ENCODE results near the gene TNP2.

TNP2 gene

DNA sequence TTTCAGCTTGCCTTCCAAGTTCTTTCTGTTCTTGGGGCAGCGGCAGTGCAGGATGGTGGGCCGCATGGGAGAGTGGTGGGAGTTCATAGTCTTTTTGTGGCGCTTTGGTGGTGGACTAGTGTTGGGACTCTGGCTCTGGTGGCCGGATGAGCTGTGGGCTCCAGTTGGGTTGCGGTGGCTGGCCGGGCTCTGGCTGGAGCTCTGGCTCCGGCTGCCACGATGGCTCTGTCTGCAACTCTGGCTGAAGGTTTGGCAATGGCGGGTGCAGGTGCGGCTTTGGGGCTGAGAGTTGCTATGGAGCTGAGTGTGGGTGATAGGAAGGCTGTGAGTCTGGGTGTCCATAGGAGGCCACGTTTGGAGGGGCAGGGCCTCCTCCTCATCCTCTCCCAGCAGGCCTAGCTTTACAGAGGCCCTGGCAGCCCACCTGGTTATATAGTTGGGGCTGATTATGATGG lies at the start of gene TNP2:
TSS of gene TNP2 (minus strand) at position 405 of the 455 bp plus-strand sequence. CDS start at position 342, 63 bp downstream.
- in situ Hi-C loops (cut with MboI; ENCODE audit: low sequenced_read_pairs): no loop called here

DNA sequence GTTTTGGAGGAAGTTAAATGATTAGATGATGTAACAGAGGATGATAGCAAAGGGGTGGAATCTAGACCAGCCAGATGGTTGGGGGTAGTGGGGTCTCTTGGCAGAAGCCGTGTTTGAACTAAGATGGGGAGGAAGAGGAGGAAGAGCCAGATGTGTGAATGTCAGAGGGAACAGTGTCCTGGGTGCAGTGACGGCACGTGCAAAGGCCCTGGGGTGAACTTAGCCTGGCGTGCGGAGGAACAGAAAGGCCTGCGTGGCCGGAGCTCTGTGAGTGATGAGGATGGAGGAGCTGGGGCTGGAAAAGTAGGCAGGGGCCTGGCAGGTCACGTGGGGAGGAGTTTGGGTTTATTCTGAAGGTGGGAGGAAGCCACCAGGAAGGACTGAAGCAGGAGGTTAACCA lies 49.7 kb upstream of the TNP2 start:
- in situ Hi-C loops (cut with MboI; ENCODE audit: low sequenced_read_pairs): no loop called here

DNA sequence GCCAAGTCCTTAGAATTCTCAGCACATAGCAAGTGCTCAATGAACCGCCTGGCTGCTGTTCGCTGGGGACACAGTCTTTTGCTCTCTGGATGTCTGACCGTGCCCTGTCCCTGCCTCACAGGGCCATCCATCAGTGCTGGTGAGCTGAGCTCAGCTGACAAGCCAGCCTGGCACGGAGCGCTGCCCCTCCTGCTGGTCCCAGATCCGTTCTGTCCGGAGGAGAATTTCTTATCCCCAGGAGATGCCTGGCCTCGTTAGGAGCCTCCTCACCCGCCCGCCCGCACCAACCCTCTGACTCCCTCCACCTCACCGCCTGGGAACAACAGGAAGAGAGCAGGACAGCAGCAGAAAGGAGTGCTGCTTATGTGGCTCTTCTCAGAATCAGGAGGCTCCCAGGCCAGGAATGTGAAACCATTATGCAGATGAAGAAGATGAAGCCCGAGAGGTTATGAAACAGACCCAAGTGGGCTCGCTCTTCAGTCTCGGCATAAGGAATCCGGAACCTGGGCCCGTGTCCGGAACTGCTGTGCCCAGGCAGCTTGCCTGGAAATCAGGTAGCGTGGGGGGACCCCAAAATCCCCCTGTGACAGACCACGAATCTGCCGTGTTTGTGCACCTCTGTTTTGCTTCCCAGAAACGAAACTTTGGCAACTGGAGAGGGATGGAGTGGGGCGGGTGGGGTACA lies 47.3 kb upstream of the TNP2 start:
- in situ Hi-C loops (cut with MboI; ENCODE audit: low sequenced_read_pairs): no loop called here

DNA sequence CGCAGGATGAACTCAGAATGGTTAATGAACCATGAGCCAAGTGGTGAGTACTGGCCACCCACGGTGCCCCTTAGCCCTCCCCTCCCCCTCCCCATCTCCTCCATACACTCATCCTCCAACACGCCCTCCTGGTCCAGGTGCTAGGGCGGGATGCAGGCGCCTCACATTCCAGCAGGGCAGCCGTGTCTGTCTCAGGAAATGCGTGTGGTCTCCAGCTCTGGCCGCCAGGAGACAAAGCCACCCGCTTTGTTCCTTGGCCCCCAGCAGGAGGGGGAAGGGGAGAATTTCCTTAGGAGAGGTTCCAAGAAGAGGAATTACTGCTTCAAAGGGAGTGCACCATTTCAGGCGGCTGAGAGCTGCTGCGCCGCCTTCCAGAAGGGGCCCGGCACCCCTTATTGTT lies 46.4 kb upstream of the TNP2 start:
- in situ Hi-C loops (cut with MboI; ENCODE audit: low sequenced_read_pairs): no loop called here

DNA sequence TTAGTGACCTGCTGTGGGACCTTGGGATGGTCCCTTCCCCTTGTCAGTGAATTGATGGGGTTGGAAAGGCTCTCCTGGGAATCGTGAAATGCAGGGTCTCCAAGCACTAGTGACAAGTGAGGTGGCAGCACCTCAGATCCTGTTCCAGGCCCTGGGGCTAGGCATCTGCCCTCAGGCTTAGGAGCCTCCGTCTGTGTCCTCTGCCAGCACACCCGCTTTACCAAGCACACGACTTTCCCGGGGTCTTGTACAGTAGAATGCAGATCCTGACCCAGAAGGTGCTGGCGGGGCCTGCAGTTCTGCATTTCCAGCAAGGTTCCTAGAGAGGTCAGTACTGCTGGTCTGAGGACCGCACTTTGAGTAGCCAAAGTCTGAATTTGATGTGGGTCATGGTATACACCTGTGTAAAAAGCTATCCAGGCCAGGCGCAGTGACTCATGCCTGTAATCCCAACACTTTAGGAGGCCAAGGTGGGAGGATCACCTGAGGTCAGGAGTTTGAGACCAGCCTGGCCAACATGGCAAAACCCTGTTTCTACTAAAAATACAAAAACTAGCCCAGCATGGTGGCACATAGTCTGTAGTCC lies 45.3 kb upstream of the TNP2 start:
- in situ Hi-C loops (cut with MboI; ENCODE audit: low sequenced_read_pairs): no loop called here

DNA sequence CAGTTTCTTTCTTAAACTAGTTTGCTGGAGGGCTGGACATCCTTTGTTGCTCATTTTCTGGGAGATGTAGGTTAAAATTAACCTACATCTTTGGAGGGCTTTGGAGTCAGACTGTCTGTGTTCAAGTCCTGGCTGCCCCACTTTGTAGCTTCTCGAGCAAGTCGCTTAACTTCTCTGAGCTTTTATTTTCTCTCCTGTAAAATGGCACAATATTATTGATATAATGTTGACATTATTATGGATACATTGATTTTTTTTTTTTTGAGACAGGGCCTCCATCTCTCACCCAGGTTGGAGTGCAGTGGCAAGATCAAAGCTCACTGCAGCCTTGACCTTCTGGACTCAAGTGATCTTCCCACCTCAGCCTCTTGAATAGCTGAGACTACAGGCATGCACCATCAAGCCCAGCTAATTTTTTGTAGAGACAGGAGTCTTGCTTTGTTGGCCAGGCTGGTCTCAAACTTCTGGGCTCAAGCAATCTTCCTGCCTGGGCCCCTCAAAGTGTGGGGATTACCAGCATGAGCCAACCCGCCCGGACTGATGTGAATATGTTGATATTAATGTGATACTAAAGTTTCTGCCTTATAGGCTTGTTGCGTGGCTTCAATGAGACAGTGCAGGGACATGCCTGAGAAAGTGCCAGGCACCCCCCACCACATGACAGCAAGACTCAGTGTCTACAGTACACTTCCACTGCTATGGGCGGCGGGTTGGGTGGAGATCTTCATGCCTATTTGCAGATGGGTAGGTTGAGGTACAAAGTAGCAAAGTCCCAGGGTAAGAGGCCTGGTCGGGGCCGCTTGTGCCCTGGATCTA lies 44.6 kb upstream of the TNP2 start:
- in situ Hi-C loops (cut with MboI; ENCODE audit: low sequenced_read_pairs): no loop called here

DNA sequence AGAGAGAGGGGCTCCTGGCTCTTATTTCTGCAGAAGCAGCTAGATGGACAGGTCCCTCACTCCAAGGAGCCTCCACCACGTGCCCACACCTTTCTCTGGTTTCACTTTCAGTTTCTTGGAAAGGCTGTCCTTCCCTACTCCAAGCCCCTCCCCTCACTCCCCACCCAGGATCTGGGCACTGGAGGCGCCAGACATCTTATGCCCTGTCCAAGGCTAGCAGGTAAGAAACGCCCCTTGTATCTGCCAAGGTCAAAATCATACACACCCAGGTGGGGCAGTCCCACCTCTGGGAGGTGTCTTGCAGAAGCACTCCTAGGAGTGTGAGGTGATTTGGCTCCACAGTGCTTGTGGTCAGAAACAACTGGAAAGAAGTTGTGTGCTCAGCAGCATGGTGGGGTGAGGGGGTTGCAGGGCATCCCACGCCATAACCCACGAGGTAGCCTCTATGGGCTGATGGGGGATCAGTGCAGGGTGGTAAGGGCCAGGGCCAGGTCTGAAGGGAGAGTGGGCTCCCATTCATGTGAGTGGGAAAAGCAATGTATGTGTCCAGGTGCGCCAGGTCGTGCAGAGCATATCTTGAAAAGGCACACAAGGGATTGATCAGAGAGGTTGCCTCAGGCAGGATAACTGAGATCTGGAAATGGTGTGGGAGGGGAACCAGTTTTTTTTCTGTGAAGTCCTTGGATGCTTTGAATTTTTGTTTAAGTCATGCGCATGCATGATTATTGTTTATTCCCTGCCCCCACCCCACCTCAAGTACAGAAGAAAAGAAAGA lies 43.8 kb upstream of the TNP2 start:
- in situ Hi-C loops (cut with MboI; ENCODE audit: low sequenced_read_pairs): no loop called here

DNA sequence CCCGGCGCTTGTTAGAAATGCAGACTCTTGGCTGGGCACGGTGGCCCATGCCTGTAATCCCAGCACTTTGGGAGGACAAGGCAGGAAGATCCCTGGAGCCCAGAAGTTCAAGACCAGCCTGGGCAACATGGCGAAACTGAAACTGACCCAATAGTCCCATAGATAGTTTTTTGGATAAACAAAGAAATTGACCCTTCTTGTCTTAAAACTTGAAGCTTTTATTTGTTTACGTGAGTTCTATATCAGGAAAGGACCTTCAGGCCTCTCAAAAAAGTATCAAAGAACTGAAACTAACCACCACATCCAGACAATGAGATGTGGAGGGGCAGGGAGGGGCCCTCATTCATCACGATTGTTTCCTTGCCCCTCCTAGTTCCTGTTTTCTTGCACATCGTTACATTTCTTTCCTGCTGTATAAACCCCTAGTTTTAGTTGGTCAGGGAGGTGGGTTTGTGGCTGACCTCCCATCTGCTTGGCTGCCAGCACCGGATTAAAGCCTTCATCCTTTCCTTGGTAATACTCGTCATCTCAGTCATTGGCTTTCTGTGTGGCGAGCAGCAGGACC lies 42.0 kb upstream of the TNP2 start:
- in situ Hi-C loops (cut with MboI; ENCODE audit: low sequenced_read_pairs): no loop called here

DNA sequence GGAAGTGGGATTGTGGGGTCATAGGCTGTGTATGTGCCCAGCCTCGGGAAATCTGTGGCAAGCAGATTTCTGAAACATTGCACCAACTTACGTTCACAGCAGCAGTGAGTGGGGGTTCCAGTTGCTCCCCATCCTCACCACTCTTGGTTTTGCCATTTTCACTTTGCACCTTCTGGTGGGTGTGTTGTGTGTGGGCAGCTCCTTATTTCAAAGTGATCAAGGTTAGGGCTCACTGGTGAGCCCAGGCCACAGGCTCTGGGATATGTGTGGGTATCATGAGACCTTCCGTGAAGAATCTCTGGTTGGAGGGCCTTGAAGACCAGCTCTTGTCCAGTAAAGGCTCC lies 41.5 kb upstream of the TNP2 start:
- in situ Hi-C loops (cut with MboI; ENCODE audit: low sequenced_read_pairs): no loop called here

DNA sequence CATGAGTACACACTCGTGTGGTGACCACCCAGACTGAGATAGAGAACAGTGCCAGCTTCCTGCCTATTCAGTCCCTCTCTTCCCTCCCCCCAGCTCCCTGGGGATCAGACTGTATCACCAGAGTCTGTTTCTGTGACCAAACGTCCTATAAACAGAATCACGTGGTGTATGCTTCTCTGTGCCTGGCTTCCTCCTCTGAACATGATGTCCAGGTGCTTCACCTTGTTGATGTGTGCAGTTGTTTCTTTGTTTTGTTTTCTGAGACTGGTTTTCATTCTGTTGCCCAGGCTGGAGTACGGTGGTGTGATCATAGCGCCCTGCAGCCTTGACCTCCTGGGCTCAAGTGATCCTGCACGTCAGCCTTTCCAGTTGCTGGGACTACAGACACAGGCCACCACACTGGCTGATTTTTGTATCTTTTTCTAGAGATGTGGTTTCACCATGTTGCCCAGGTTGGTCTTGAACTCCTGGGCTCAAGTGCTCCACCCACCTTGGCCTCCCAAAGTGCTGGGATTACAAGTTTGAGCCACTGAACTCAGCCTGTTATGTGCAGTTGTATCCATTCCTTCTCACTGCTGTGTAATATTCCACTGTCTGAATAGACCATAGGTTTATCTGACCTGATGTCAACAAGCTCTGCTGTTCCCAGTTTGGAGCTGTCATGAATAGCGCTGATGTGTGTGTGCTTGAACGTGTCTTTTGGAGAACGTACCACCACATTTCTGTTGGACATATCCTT lies 40.9 kb upstream of the TNP2 start:
- in situ Hi-C loops (cut with MboI; ENCODE audit: low sequenced_read_pairs): no loop called here

DNA sequence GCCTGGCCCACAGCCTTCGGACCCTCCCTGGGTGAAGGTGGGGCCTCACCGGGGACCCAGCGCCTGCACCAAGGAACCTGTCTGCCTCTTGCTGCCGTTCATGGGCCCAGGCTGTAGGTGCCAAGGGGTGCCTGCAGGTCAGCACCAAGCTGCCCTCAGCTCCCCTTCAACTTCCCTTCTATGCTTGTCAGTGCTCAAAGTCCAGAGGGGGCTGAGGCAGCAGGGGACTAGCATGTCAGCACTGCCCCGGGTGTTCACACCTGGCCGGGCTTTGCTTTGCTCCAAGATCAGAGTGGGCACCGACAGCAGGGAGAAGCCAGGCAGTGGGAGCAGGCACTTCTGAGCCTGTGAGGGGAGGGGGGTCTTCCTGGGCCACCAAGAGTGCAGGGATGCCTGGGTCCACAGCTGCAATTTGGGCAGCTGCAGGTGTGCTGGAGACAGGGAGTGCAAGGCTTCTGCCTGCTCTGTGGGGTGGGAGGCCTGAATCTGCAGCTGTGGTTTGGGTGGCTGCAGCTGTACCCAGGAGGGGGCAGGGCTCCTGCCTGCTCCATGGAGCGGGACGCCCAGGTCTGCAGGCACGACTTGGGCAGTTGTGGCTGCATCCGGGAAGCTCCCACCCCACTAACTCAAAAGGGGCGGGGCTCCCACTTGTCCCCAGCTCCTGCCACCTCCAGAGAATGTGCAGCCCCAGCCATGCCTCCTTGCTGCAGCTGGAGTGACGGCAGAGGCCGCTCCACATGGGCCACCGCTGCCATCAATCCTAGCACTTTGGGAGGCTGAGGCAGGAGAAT lies 39.6 kb upstream of the TNP2 start:
- in situ Hi-C loops (cut with MboI; ENCODE audit: low sequenced_read_pairs): no loop called here

DNA sequence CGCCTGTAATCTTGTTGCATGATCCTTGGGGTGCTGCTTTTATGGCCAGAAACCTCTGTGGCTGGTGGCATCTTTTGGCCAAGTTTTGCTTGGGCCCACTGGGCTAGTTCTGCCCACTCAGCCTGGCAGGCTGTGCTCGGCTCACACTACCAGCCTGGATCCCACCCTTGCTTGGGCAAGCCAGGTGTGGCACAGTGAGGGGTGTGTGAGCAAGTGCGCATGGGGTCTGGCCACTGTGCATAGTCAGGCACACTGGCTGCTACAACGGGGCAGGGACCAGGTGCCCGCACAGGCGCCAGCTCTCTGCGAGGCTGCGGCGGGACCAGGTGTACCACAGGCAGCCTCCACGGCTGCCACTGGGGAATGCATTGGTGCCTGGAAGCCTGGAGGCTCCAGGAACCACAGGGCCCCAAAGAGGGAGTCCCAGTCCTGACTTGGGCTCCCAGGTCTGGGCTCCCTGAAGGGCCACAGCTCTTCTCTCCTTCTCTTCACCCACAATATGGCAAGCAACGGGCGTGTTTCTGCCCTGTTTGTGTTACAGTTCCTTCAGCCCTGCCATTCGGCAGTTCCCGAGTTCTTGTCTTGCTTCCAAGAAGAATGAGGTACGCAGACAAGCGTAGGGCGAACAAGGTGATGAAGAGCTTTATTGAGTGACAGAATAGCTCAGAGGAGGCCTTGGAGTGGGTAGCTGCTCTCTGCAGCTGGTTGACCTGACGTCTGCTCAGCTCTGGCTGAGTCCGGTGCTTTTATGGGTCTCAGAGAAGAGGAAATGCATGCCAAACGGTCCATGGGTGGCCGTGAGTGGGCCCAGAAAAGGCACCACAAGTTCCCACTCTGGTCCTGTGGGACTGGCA lies 38.7 kb upstream of the TNP2 start:
- in situ Hi-C loops (cut with MboI; ENCODE audit: low sequenced_read_pairs): no loop called here

DNA sequence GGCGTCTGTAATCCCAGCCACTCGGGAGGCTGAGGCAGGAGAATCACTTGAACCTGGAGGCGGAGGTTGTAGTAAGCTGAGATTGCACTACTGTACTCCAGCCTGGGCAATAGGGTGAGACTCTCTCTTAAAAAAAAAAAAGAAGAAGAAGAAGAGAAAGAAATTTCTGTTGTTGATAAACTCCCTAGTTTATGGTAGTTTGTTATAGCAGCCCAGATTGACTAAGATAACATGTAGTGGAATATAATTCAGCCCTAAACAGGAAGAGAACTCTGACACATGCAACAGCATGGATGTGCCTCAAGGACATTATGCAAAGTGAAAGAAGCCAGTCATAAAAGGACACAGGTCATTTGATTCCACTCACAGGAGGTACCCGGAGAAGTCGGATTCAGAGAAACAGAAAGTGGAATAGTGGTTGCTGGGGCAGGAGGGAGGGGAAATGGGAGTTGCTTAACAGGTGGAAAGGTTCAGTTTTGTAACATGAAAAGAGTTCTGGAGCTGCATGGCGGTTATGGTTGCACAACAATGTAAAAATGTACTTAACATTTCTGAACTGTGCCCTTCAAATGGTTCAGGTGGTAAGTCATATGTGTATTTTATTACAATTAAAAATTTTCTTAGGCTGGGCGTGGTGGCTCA lies 38.0 kb upstream of the TNP2 start:
- in situ Hi-C loops (cut with MboI; ENCODE audit: low sequenced_read_pairs): no loop called here

DNA sequence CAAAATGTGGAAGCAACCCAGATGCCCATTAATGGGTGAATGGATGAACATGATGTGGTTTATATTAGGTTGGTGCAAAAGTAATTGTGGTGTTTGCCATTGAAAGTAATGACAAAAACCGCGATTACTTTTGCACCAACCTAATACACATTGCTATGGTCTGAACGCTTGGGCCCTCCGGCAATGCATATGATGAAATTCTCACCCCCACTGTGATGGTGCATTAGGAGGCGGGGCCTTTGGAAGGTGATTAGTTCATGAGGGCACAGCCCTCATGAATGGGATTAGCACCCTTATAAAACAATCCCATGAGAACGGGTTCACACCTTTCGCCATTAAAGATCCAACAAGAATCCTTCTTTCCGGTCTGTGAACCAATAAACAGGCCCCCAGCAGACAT lies 37.3 kb upstream of the TNP2 start:
- in situ Hi-C loops (cut with MboI; ENCODE audit: low sequenced_read_pairs): no loop called here

DNA sequence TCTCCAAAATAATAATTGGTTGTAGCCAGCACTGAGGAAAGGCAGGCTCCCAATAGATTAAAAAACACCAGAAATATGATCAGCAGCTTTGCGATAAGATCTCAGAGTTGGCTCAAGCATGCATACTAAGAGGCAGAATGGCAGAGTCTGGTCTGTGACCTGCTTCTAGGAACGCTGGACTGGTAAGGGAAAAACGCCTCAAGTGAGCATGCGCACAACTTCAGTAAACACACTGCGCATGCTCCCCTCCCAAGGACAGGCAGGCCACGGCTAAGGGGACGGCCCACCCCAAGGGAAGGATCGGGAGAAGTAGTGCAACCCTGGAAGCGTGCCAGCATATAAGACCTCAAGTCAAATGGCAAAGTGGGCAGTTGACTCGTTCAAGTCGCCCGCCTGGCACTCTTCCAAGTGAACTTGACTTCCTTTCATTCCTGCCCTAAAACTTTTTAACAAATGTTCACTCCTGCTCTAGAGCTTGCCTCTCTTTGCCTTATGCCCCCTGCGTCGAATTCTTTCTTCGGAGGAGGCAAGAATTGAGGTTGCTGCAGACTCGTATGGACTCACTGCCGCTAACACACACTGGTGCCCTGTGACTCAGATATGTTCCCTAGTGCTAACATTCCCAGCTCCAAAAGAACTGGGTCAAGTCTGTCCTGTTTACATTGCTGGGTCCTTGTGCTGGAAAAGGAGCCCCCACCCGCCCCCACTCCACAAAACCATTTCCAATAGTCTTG lies 34.4 kb upstream of the TNP2 start:
- in situ Hi-C loops (cut with MboI; ENCODE audit: low sequenced_read_pairs): no loop called here

DNA sequence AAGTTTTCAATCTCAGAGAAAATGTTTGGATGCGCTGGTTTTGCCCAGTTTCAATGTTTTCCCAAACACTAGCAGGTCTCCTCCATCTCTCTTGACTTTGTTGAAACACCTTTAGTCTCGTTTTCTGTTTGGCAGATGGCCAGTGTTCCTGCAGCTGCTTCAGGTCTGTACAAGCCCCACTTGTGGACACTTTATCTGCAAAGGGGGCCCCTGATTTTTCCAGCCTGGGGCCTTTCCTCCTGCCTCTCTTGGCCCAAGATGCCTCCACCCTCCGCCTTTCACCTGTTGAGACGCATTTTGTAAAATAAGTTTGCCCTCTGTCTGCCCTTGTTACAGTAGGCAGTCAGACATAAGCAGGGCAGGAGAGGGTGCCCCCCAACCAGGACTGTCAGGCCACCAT lies 33.9 kb upstream of the TNP2 start:
- in situ Hi-C loops (cut with MboI; ENCODE audit: low sequenced_read_pairs): no loop called here

DNA sequence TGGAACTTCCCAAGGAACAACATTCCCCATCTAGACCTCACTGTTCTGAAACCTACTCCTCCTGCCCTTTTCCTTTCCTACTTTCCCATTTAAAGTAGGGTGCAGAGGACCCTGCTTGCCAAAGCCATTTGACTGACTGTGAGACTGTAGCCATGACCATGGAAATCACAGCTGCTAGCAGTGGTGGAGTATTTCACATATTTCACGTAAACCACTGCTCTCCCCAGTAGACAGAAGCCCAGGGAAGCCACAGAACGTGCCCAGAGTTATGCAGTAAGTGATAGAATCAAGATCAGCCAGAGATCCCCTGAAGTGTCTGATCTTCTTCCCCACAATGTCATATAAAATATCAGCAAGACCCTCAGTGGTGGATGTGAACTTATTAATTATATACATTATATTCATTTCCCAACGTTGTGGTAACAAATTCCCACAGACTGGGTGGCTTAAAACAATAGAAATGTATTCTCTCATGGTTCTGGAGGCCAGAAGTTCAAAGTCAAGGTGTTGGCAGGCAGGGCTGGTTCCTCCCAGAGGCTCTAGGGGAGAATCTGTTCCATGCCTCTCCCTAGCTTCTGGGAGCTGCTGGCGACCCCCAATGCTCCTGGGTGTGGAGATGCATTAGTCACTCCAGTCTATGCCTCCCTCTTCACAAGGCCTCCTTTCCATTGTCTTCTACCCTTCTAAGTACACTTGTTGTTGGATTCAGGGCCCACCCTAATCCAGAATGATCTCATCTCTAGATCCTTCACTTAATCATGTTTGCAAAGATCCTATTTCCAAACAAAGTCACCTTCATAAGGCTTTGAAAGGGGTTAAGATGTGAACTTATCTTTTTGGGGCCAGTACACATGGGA lies 32.7 kb upstream of the TNP2 start:
- in situ Hi-C loops (cut with MboI; ENCODE audit: low sequenced_read_pairs): no loop called here

Measured in HL-60/S4 treated with retinoic acid at 250 ng/mL for 4 days and 3 days (cell line).